H1 (cell line): Measurements from ENCODE around the gene LDAH. TPM values are rescaled to one million over a fixed set of nuclear protein-coding genes. Genes with fewer than 3 reads are reported as not detected.

Experiments used
- CTCF ChIA-PET: fragments of 300-600 bp; sonication (Branson Sonifier 250); formaldehyde crosslinking; loops from one replicate; lab custom pipeline; 2021; ENCODE audit not compliant: partially characterized antibody; lab: Charles Lee
- POLR2A ChIA-PET: fragments of 300-600 bp; sonication (Branson Sonifier 250); formaldehyde crosslinking; loops from one replicate; lab custom pipeline; 2021; ENCODE audit warnings: inconsistent platforms; ENCODE audit not compliant: partially characterized antibody; lab: Charles Lee
- DNase-seq, 2 experiments: peaks; one replicate each; pipeline versions ENCODE4 v3.0.0 to v3.0.0-alpha.2; 2010 to 2022; ENCODE audit warnings: low spot score in 2 of 2, low read depth in 1 of 2, mixed read lengths in 1 of 2
- FAIRE-seq: peaks from 2 replicates; lab custom pipeline; 2011; peaks lifted over from hg19 to GRCh38; lab: Jason Lieb, UNC
- H2AFZ ChIP-seq: 2 replicates; pipeline ENCODE4 v1.8.1; 2012; ENCODE audit warnings: low read length, inconsistent platforms
- H2AK5ac ChIP-seq: 2 replicates; pipeline ENCODE4 v1.6.1; 2013; ENCODE audit warnings: low read depth, low read length
- H2BK120ac ChIP-seq: replicated peaks from 2 replicates; pipeline ENCODE3; 2013; ENCODE audit warnings: low read depth, low read length, inconsistent platforms
- H2BK12ac ChIP-seq: 2 replicates; pipeline ENCODE4 v1.6.1; 2013; ENCODE audit warnings: low read depth, low read length
- H2BK15ac ChIP-seq: 2 replicates; pipeline ENCODE4 v1.6.1; 2013; ENCODE audit warnings: low read length
- H2BK20ac ChIP-seq: 2 replicates; pipeline ENCODE4 v1.6.1; 2013; ENCODE audit warnings: low read length
- H2BK5ac ChIP-seq: 2 replicates; pipeline ENCODE4 v1.6.1; 2013; ENCODE audit warnings: low read depth, low read length
- H3K14ac ChIP-seq: 2 replicates; pipeline ENCODE4 v1.6.1; 2013; ENCODE audit warnings: inconsistent platforms; ENCODE audit not compliant: insufficient read length
- H3K18ac ChIP-seq: 2 replicates; pipeline ENCODE4 v1.6.1; 2013; ENCODE audit warnings: low read length; ENCODE audit errors: extremely low read depth
- H3K23ac ChIP-seq: 2 replicates; pipeline ENCODE4 v1.6.1; 2013; ENCODE audit warnings: inconsistent platforms; ENCODE audit not compliant: insufficient read length
- H3K23me2 ChIP-seq: 2 replicates; pipeline ENCODE4 v1.6.1; 2013; ENCODE audit warnings: low read depth, low read length
- H3K27ac ChIP-seq: 2 replicates; pipeline ENCODE4 v1.6.1; 2011; ENCODE audit warnings: low read depth, low read length, inconsistent platforms
- H3K27me3 ChIP-seq, 4 experiments: replicated peaks in 1 of 4; 1 replicate in 1 of 4; 2 replicates in 3 of 4; pipeline versions ENCODE4 v1.6.1 to v1.8.1; 2011 to 2013; ENCODE audit warnings: low read length in 3 of 4, mild to moderate bottlenecking in 3 of 4, inconsistent platforms in 2 of 4, mixed read lengths in 2 of 4, moderate library complexity in 1 of 4; ENCODE audit not compliant: control insufficient read depth in 3 of 4, insufficient read depth in 3 of 4; ENCODE audit errors: extremely low read depth in 1 of 4
- H3K36me3 ChIP-seq, 4 experiments: 2 replicates each; pipeline versions ENCODE4 v1.6.1 to v1.8.1; 2011 to 2013; ENCODE audit warnings: mild to moderate bottlenecking in 4 of 4, low read length in 3 of 4, moderate library complexity in 2 of 4, control low read depth in 1 of 4, inconsistent platforms in 1 of 4; ENCODE audit not compliant: insufficient read depth in 4 of 4, control insufficient read depth in 2 of 4
- H3K4ac ChIP-seq: replicated peaks from 2 replicates; pipeline ENCODE3; 2013; ENCODE audit warnings: low read length, low read depth, mixed read lengths, inconsistent platforms; ENCODE audit not compliant: insufficient read length
- H3K4me1 ChIP-seq, 4 experiments: replicated peaks in 1 of 4; 1 replicate in 1 of 4; 2 replicates in 3 of 4; pipeline versions ENCODE4 v1.6.1 to v1.8.1; 2011 to 2013; ENCODE audit warnings: low read length in 3 of 4, inconsistent platforms in 2 of 4, mixed read lengths in 1 of 4; ENCODE audit not compliant: insufficient read depth in 4 of 4, control insufficient read depth in 3 of 4
- H3K4me2 ChIP-seq, 2 experiments: 2 replicates each; pipeline versions ENCODE4 v1.6.1 to v1.8.1; 2011 to 2013; ENCODE audit warnings: low read depth in 2 of 2, low read length in 2 of 2, control low read depth in 1 of 2, inconsistent platforms in 1 of 2, mild to moderate bottlenecking in 1 of 2; ENCODE audit not compliant: insufficient read depth in 1 of 2
- H3K4me3 ChIP-seq, 4 experiments: fragments of 200-600, 300-600 bp in 1 of 4; sonication (generic), shearing (Covaris generic), sonication (Bioruptor Twin) in 1 of 4; 2 replicates each; pipeline versions ENCODE4 v1.5.1 to v1.8.1; 2011 to 2016; ENCODE audit warnings: low read length in 4 of 4, low read depth in 3 of 4, control low read depth in 2 of 4, inconsistent platforms in 2 of 4, mild to moderate bottlenecking in 2 of 4, mixed read lengths in 1 of 4, moderate library complexity in 1 of 4; ENCODE audit not compliant: insufficient read depth in 2 of 4; ENCODE audit errors: extremely low read depth in 1 of 4
- H3K56ac ChIP-seq: replicated peaks from 2 replicates; pipeline ENCODE3; 2013; ENCODE audit warnings: low read depth, mild to moderate bottlenecking, mixed read lengths, low read length, inconsistent platforms; ENCODE audit not compliant: insufficient read length
- H3K79me1 ChIP-seq: 2 replicates; pipeline ENCODE4 v1.6.1; 2013; ENCODE audit warnings: low read depth, low read length, control low read depth
- H3K79me2 ChIP-seq, 2 experiments: 2 replicates each; pipeline versions ENCODE4 v1.6.1 to v1.8.1; 2012 to 2013; ENCODE audit warnings: low read length in 2 of 2, mild to moderate bottlenecking in 2 of 2, inconsistent platforms in 1 of 2; ENCODE audit not compliant: insufficient read depth in 2 of 2, control insufficient read depth in 1 of 2
- H3K9ac ChIP-seq, 4 experiments: replicated peaks in 1 of 4; 1 replicate in 1 of 4; 2 replicates in 3 of 4; pipeline versions ENCODE4 v1.6.1 to v1.8.1; 2011 to 2013; ENCODE audit warnings: low read depth in 3 of 4, low read length in 3 of 4, control low read depth in 2 of 4, mild to moderate bottlenecking in 2 of 4, moderate library complexity in 2 of 4, inconsistent platforms in 1 of 4; ENCODE audit errors: extremely low read depth in 1 of 4
- H3K9me3 ChIP-seq, 2 experiments: 2 replicates each; pipeline versions ENCODE4 v1.6.1 to v1.8.1; 2012 to 2013; ENCODE audit warnings: mild to moderate bottlenecking in 2 of 2, moderate library complexity in 2 of 2, control low read depth in 1 of 2, inconsistent platforms in 1 of 2, low read depth in 1 of 2, low read length in 1 of 2, mixed read lengths in 1 of 2; ENCODE audit not compliant: insufficient read depth in 2 of 2
- H4K20me1 ChIP-seq, 2 experiments: replicated peaks in 1 of 2; 2 replicates each; pipeline versions ENCODE3 to v1.8.1; 2011 to 2013; ENCODE audit warnings: inconsistent platforms in 2 of 2, low read length in 2 of 2, mild to moderate bottlenecking in 1 of 2; ENCODE audit not compliant: insufficient read depth in 2 of 2, control insufficient read depth in 1 of 2
- H4K5ac ChIP-seq: 2 replicates; pipeline ENCODE4 v1.6.1; 2013; ENCODE audit warnings: low read length, low read depth, mixed read lengths, inconsistent platforms; ENCODE audit not compliant: insufficient read length
- H4K8ac ChIP-seq: 2 replicates; pipeline ENCODE4 v1.8.0; 2013; ENCODE audit warnings: mild to moderate bottlenecking, moderate library complexity, low read length, inconsistent platforms; ENCODE audit not compliant: insufficient read depth; ENCODE audit errors: extremely low read depth
- H4K91ac ChIP-seq: replicated peaks from 2 replicates; pipeline ENCODE3; 2013; ENCODE audit warnings: low read length, mixed read lengths, inconsistent platforms; ENCODE audit not compliant: insufficient read length
- ASH2L ChIP-seq: fragments of 200-600, 300-600 bp; sonication (generic); IDR thresholded peaks from one replicate; pipeline ENCODE4 v1.7.1; 2017; ENCODE audit warnings: low read length
- BCL11A ChIP-seq, 2 experiments: IDR thresholded peaks; one replicate each; pipeline ENCODE4 v1.6.1; 2011; ENCODE audit warnings: low read depth in 2 of 2, low read length in 2 of 2, mild to moderate bottlenecking in 2 of 2
- BRCA1 ChIP-seq: IDR thresholded peaks from 2 replicates; pipeline ENCODE4 v1.6.1; 2012; ENCODE audit warnings: low read depth, low read length, improper control_type of control experiment
- CEBPB ChIP-seq: IDR thresholded peaks from 2 replicates; pipeline ENCODE4 v1.6.1; 2012; ENCODE audit warnings: low read depth, low read length
- FOSL1 ChIP-seq: IDR thresholded peaks from 2 replicates; pipeline ENCODE4 v1.6.1; 2011; ENCODE audit warnings: mild to moderate bottlenecking, low read depth, low read length, moderate library complexity; ENCODE audit not compliant: insufficient read depth
- JUND ChIP-seq: IDR thresholded peaks from 2 replicates; pipeline ENCODE4 v1.6.1; 2011; ENCODE audit warnings: mild to moderate bottlenecking, improper control_type of control experiment, low read length
- RXRA ChIP-seq: IDR thresholded peaks from 2 replicates; pipeline ENCODE4 v1.6.1; 2011; ENCODE audit warnings: low read depth, mild to moderate bottlenecking, low read length, moderate library complexity; ENCODE audit not compliant: insufficient read depth
- SIRT6 ChIP-seq: IDR thresholded peaks from one replicate; pipeline ENCODE4 v1.7.1; 2012; ENCODE audit warnings: low read length, inconsistent platforms
- SIX5 ChIP-seq: IDR thresholded peaks from 2 replicates; pipeline ENCODE4 v1.6.1; 2011; ENCODE audit warnings: mild to moderate bottlenecking, low read depth, low read length
- SUZ12 ChIP-seq: fragments of 200-600 bp; sonication (generic); IDR thresholded peaks from 2 replicates; pipeline ENCODE4 v1.6.1; 2012; ENCODE audit warnings: mild to moderate bottlenecking, inconsistent platforms, low read length, moderate library complexity, mixed read lengths
- ZNF274 ChIP-seq: IDR thresholded peaks from 2 replicates; pipeline ENCODE4 v1.7.0; 2012; ENCODE audit warnings: low read length, borderline replicate concordance; ENCODE audit errors: extremely low read depth
- WGBS, 2 experiments: shearing (Covaris generic) in 1 of 2; methylation state at CpG; one replicate each; pipeline versions ENCODE4 v1.1.6 to v1.1.7; 2013 to 2015; ENCODE audit warnings: low lambda C conversion rate in 2 of 2, mixed read lengths in 2 of 2, inconsistent platforms in 1 of 2, low coverage in 1 of 2, missing lambda C conversion rate in 1 of 2; ENCODE audit not compliant: insufficient replicate concordance in 2 of 2, insufficient coverage in 1 of 2, insufficient read length in 1 of 2; ENCODE audit errors: extremely low coverage in 1 of 2, missing lambda C conversion rate in 1 of 2; 5-methylcytosine and 5-hydroxymethylcytosine counted together
- polyA plus RNA-seq, 7 experiments: library from polyadenylated mRNA; depleted of rRNA in 3 of 7; stranded (reverse) in 5 of 7; unstranded in 2 of 7; fragments of >200 nt in 5 of 7; fragments of 200-250 nt in 2 of 7; gene quantifications; 1 replicate in 5 of 7; 2 replicates in 1 of 7; 4 replicates in 1 of 7; pipeline versions ENCODE4 v1.2.1 to v1.2.3, GENCODE V29; 2011 to 2013; ENCODE audit warnings: missing spikeins in 2 of 7, mixed read lengths in 2 of 7
- total RNA-seq: library from RNA; stranded (reverse); fragmentation: NEBNext Ultra II Directional; extraction: Animal tissue kit (Norgen Biotek cat#: 25700); gene quantifications from 2 replicates; pipeline ENCODE4 v1.2.1, GENCODE V29; 2021
- TF ChIP-seq, protein P1 (sequence below), 3 experiments: IDR thresholded peaks; 1 replicate in 2 of 3; 2 replicates in 1 of 3; pipeline versions ENCODE4 v1.5.1 to v1.6.1; 2011; ENCODE audit warnings: low read length in 3 of 3, mild to moderate bottlenecking in 3 of 3, inconsistent platforms in 2 of 3, low read depth in 1 of 3, moderate library complexity in 1 of 3; ENCODE audit not compliant: insufficient read depth in 1 of 3; ENCODE audit errors: control extremely low read depth in 1 of 3

The LDAH gene
- total and polyA plus RNA-seq, 2 of the 8 experiments (the other 6 are each of a cell fraction or from before 2014, with no cell fraction given), result 10.9 to 26.3 TPM

DNA sequence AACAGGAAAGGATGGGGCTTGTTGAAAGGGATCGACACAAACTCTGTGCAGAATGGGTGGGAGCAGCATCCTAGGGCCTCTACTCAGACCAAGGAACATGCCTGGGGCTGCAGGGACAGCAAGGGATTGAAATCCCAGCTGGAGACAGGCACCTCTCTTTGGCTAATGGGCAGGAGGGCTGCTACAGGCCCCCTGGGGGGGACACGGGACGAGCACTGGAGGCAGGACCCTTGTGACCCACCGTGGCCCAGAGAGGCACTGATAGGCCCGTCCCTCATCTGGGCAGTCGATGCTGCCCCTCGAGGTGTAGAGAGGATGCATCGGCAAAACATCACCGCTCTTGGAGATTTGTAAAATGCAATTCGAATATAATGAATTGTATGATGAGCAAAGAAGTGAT is 177.1 kb downstream of the LDAH start:
- H3K27me3 ChIP-seq, result peaks cover 0 to 4% (median 0%) of the 10 kb centered on the region in 4 experiments; a peak in 3 of 7 replicates
- DNase-seq (no peak), FAIRE-seq (no peak)
- no peak overlapping the region for H4K91ac ChIP-seq
- no peak overlapping the region for H4K5ac ChIP-seq
- H2BK15ac ChIP-seq, result no peak overlapping the region
- no peaks in the 10 kb centered on the region; the same call in 1 of the 2 replicates for H3K79me1 ChIP-seq
- peaks cover 0 to 3% of the 10 kb centered on the region in 2 experiments for H4K20me1 ChIP-seq
- no peak overlapping the region for H2BK20ac ChIP-seq
- H3K4me3 ChIP-seq, result no peak overlapping the region
- H3K79me2 ChIP-seq, result no peaks in the 10 kb centered on the region
- H3K4ac ChIP-seq, result no peak overlapping the region
- no peak overlapping the region for H3K23ac ChIP-seq
- H3K4me2 ChIP-seq, result no peak overlapping the region
- H3K56ac ChIP-seq, result no peak overlapping the region
- no peak overlapping the region for H3K27ac ChIP-seq
- H3K18ac ChIP-seq, result no peak overlapping the region
- H2BK12ac ChIP-seq, result no peak overlapping the region
- no peaks in the 10 kb centered on the region for H3K9me3 ChIP-seq
- 82% methylated on average over 10 of the region's 10 CpGs; no CpG with 5 or more reads in 1 of the 2 experiments for WGBS, 2 experiments
- no peak overlapping the region for H2BK120ac ChIP-seq
- ChIA-PET POLR2A (no interaction called here), CTCF (interaction anchor here (1.3 to 13.1 kb wide), 4 partner anchors 32 to 267 kb away, joined by 3 to 261 read pairs (median 16); no protein-coding TSS in a partner anchor)
- H2BK5ac ChIP-seq, result no peak overlapping the region
- H3K23me2 ChIP-seq, result peaks cover 4% of the 10 kb centered on the region; the same call in 1 of the 2 replicates
- H3K9ac ChIP-seq, result no peak overlapping the region
- H4K8ac ChIP-seq, result no peak overlapping the region
- H2AFZ ChIP-seq, result no peak overlapping the region
- no peak overlapping the region for H3K14ac ChIP-seq
- no peaks in the 10 kb centered on the region for H3K36me3 ChIP-seq
- H2AK5ac ChIP-seq, result no peak overlapping the region
- H3K4me1 ChIP-seq, result peaks cover 0 to 7% (median 3%) of the 10 kb centered on the region in 4 experiments; a peak in 4 of 7 replicates
- TF ChIP-seq SIRT6 (no peak), RXRA (no peak), SUZ12 (no peak), BCL11A (IDR thresholded peaks at IDR 0.05; ENCODE audit: low read depth in 2 of 2, low read length in 2 of 2) (no peak), JUND (no peak), FOSL1 (no peak), ZNF274 (no peak), BRCA1 (no peak), SIX5 (no peak), CEBPB (no peak), ASH2L (no peak)
- TF ChIP-seq, protein P1, sequence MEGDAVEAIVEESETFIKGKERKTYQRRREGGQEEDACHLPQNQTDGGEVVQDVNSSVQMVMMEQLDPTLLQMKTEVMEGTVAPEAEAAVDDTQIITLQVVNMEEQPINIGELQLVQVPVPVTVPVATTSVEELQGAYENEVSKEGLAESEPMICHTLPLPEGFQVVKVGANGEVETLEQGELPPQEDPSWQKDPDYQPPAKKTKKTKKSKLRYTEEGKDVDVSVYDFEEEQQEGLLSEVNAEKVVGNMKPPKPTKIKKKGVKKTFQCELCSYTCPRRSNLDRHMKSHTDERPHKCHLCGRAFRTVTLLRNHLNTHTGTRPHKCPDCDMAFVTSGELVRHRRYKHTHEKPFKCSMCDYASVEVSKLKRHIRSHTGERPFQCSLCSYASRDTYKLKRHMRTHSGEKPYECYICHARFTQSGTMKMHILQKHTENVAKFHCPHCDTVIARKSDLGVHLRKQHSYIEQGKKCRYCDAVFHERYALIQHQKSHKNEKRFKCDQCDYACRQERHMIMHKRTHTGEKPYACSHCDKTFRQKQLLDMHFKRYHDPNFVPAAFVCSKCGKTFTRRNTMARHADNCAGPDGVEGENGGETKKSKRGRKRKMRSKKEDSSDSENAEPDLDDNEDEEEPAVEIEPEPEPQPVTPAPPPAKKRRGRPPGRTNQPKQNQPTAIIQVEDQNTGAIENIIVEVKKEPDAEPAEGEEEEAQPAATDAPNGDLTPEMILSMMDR (IDR thresholded peaks at IDR 0.05; ENCODE audit: control extremely low read depth in 1 of 3, insufficient read depth in 1 of 3, low read depth in 1 of 3, low read length in 3 of 3), result no peak
